HL-60/S4 treated with retinoic acid at 250 ng/mL for 4 days and 3 days (cell line): ENCODE measurements around the gene CDYL.

Experiments
- in situ Hi-C: fragments of 300-500 bp; cut with MboI; formaldehyde crosslinking; loops from 2 replicates; pipeline ENCODE4 v1.7.0; 2022; ENCODE audit warnings: low sequenced_read_pairs

Gene CDYL

DNA sequence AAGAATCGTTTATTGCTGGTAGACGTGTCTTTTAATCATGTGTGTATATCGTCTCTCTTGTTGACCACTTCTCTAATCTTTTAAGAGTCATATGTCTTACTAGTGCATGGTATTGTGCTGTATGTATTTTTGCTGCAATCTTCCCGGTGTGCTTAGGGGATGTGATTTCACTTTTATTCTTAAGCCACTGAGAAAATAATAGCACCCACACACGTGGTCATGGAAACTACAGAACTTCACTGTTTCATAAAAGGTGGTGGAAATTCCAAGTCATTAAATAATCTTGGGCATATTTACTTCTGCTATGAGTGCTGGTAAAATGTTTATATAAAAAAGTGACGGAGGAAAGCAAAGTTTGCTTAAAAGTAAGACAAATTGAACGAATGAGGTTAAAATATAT, 3.0 kb upstream of the CDYL start:
- in situ Hi-C loops: no loop called here

DNA sequence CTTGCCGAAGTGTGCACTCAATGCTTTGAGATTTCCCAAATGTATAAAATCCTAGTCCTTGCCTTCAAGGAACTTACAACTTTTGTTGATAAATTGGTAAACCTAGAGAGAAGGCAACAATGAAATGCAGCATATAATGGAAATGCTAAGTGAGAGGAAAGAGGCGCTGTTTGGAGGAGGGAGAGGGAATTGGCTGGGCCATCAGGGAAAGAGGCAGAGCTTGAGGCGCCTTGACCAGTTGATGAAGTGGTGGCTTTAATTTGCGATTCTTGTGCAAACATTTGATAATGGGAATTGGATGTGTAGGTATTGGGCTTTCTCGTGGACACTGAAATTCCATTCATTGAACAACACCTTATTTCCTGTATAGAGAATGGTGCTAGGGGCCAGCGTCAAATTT, 1.9 kb upstream of the CDYL start:
- in situ Hi-C loops: no loop called here

DNA sequence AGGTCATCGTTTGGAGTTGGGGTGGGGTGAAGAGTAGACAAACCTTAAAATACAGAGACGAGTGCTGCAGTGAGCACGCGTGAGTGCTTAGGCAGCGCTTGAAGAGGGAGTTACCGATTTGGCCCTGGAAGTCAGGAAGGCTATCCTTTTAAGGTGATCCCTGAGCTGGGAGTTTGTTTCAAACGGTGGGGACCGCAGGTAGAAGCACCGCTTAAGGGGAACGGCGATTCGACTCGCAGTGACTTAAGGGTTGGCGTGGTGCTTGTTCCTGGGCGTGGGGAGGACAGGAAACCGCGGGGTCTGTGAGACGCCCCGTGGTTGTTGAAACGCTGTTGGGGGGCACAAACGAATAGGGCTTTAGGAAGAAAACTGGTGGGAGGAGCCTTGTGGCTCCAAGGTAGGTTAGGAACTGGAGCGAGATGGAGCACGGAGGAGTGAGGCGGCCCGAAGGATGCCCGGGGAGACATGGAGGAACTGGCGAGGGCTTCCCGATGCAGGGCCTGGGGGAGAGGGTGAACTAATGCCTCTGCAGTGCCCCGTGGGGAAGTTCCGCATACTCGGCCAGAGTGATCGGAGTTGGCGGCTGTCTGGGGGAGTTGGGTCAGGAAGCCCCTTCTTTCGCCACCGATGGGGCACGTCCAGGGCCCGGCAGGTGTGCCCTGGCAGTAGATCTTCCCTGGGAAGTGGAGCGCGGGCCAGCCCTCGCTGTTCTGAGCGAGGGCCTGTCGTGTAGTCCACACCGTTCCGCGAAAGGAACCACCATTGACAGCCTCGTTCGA, 1.3 kb upstream of the CDYL start:
- in situ Hi-C loops: no loop called here

DNA sequence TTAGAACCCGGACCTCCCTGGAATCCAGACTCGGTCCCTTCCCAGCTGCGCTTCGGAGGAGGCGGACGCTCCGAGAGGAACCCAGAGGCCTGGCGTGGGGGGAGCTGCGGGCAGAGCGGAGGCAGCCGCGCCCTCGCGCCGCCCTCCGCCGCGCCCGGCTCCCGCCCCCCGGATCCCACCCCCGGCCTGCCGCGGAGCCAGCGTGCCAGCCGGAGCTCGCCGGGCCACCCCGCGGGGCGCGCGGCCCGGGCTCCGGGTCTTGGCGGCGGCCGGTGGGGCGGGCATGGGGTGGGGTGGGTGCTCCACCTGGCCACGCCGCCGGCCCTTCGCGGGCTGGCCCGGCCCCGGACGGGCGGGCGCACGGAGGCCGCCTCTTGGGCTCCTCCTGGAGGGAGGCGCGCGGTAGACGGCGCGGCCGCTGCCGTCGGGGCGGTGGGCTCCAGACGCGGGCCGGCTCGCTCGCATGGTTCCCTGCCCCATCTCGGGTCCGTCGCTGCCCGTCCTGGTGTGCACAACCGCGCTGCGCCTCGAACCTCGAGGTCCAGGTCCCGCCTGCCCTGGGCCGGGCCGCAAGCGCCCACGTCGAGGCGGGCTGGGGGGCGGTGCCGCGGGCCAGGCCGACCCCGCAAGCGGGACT, 592 bp upstream of the CDYL start:
- in situ Hi-C loops: no loop called here

DNA sequence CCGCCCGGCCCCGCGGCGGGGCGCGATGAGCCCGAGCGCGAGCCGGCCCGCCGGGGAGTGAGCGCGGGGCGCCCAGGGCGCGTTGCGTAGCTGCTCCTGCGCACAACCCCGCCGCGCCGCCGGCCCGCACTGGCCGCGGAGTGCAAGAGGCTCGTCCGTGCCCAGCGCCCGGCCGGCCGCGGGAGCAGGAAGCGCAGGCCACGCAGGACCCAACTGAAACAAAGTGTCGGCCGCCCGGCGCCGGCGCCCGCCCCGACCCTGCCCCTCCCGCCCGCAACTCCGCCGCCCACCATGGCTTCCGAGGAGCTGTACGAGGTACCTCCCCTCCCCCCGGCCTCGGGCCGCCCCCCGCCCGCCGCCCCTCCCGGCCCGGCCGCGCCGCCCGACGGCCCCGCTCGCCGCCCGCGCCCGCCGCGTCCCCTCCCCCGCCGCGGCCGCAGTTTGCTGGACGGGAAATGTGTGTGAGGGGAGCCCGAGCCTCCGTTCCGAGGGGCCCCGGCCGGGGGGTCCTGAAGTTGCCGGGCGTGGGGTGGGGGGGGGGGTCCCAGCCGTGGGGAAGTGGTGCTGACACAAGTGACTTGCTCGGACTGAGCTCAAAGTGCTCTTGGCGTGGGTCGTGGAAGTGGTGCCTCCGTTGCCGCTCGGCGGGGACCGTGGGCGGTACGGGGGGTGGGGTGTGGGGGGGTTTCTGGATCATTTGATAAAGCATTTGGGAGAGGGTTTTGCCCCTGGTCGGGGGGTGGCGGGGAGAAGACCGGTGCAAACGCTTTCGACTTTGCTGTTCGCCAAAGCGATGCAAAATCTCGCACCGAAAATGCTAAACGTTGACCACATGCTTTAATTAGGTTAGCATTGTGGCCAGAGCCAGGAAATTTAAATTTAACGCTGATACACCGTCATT, 539 bp downstream of the CDYL start:
- in situ Hi-C loops: no loop called here

DNA sequence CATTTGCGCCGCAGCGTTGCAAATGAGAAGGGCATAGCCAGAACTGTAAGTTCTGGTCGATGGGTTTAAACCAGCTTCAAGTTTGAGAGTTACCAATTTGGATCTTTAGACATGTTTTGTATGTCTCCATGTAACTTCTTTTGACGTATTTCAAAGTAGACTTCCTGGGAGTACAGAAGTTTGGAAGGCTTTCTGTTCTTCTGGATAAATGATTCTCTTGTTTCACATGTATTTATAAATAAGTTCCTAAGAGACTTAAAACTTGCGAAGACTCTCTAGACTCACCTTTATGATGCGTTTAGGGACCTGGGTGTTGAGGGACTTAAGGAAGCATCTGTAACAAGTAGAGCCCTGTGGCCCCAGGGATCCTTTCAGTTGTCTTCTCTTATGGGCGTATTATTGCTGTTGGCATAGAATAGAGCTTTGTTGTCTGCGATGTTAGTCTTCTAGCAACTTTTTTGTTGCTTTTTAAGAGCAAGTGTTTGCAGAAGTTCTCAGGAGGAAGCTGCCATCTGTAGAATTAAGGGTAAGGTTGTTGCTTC, 1.3 kb downstream of the CDYL start:
- in situ Hi-C loops: no loop called here

DNA sequence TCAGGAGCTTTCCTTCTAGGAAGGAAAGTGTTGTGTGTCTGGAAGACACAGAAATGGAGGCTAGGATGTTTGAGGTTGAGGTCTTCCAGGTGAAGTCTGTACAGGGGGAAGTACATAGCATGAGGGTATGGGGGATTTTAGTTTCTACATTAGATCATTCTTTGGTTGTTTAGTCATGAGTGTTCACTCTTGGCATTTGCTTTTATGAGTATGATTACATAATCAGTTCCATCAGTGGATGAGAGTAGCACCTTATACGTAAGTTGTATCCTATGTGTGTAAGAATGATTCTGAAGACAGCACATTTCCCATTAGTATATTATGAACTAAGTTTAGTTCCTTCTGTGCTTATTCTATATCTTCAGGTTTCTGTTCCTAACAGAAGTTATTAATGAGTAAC, 1.9 kb downstream of the CDYL start:
- in situ Hi-C loops: no loop called here

DNA sequence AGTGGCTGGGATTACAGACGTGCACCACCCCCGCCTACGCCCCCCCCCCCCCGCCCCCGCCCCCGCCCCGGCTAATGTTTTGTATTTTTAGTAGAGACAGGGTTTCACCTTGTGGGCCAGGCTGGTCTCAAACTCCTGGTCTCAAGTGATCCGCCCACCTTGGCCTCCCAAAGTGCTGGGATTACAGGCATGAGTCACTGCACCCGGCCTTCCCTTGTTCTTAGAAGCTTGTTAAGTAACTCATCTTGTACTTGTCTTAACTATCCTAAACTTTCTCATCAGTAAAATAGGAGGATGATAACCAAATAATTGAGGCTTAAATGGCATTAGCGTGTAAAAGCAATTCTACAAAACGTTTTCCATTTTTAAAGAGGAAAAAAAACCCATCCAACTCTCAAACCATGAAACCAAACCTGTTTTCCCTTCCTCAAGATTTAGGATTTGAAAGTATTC, 4.2 kb downstream of the CDYL start:
- in situ Hi-C loops: no loop called here

DNA sequence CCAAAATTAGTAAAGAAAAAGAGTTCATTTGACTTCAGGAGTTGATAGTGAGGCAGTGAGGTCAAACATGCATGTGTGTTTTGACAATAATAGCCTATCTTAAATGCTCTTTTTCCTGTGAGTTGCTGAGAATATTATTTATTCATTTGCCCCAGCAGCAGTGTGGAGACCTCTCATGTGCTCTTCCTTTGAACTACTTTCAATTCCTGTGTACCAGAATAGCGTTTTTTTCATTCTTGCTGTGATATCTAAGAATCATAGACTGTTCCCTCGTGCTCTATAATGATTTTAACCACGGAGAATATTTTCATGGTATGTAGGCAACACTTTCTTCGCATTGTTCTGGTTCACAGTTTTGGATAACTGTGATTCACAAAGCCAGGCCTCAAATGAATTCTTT, 5.2 kb downstream of the CDYL start:
- in situ Hi-C loops: no loop called here

DNA sequence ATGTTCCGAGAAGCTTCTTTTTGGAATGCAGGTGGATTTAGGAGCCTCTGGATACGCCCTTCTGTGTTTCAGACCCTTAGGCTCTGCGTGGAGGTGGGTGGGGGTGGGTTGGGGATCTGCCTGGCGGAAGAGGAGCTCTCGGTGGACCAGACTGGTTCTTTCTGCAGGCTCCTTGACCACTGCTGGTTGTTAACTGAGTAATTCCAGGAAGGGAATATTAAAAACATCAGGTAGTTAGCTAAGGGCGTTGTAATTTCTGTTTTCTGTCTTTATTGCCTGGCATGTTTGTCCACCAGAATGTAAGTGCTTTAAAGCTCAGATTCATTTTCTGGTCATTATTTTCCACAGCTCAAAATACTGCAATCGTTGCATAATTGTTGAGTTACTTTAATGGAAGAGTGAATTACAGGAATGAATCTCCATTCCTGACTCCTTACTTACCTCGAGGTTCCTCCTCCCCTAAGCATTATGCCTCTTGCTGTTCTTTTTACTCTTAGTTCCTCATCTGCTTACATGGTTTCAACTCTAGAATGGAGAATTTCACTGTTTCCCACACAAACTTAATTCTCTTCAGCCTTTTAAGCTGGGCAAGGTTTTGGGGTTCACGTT, 5.9 kb downstream of the CDYL start:
- in situ Hi-C loops: no loop called here

DNA sequence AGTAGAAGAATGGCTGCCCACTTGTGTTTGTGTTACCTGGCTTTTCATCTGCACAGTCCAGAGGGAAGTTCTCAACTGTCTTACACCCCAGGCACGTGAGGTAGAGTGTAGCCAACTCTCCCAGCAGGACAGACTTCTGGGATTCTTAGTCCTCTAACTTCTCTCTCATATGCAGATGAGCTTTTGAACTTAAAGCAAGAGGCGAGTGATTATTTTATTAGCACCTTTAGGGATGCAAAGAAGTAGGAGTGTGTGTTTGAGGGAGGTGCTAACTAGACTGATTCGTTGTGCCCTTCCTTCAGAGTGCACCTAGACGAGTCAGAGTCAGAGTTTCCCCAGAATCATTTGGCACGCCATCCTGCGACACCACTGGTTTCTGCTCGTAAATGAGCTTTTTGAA, 10.8 kb downstream of the CDYL start:
- in situ Hi-C loops: no loop called here

DNA sequence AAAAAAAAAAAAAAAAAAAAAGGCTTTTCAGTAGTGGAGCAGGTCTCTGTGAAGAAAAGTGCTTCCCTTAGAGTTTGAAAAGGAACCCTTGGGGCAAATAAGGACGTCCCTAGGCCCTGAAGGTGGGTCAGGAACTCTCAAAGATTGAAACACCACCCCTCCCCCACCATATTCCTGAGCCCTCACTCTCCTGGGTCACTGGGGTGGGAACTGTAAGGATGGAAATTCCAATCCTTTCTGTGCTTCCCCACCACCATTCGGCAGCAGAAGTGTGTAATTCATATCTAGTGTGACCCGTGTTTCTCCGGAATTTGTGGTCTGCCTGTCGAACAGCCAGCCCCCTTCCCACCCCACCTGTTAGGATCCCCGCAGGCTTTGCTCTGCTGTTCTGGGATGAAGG, 12.3 kb downstream of the CDYL start:
- in situ Hi-C loops: no loop called here

DNA sequence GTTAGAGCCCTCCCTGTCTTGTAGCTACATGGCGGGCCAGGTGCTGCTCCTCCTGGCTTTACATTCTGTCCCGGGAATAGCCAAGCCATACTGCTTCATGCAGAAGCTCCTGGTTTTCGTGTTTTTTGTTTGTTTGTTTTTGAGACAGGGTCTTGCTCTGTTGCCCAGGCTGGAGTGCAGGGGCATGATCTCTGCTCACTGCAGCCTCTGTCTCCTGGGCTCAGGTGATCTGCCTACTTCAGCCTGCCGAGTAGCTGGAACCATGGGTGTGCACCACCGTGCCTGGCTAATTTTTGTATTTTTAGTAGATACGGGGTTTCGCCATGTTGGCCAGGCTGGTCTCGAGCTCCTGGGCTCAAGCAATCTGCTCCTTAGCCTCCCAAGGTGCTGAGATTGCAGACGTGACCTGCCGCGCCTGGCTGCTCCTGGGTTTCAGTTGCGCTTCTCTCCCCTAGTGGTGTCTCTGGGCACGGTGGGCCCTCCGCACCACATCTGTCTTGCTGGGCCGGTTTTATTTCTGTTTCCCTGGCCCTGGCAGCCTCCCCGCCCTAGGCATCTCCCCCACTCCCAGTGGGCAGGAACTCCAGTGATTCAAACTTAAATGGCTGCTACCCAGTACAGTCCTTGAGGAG, 12.9 kb downstream of the CDYL start:
- in situ Hi-C loops: no loop called here

DNA sequence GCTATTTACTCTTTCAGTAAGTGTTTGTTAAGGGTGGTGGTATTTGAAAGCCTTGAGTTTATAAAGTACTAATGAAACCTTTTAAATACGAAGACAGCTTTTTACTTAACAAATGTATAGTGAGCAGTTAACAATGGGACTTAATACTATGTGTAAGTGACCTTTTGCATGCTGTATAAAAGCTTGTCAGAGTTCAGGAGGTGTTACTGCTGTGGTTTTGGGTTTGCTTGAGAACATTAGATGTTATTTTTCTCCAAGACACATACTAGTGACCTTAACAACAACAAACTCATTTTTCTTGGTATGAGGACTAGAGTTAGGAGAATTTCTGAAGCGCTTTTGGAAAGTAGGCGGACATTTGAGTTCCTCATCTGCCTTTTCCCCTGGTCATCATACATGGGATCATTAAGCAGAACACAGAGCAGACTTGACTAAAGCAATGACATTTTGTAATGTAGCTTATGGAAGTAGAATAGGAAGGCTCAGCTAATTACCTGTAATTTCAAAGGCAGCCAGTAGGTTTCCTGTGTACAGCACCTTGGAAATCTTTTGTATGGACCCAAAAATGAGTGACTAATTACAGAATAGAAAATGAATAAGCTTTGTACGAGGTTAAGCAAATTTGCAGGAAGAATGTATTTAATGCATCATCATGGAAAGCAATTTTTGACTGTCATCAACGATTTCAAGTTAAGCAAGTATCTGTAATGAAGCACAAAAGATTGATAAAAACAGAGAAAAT, 14.1 kb downstream of the CDYL start:
- in situ Hi-C loops: no loop called here

DNA sequence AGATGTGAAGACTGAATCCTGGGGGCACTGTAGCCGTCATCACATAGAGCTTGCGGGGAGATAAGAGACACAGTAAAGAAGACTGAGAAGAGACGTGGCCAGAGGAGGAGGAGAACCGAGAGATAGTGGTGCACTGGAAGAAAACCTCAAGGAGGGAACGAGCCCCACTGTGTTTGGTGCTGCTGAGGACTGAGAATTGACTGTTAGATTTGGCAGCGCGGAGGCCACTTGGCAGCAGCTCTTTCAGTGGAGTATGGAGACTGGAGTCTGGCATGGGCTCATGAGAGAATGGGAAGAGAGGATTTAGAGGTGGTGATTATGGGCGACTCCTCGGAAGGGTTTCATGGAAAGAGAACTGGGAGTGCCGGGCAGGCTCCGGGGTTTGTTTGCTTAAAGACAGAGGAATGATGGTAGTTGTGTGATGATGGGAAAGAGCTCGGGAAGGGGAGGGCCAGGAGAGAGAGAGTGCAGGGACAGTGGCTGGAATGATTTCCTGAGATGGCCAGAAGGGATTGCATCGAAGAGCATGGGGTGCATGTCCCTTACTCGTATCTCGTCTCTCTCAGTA, 18.0 kb downstream of the CDYL start:
- in situ Hi-C loops: no loop called here

DNA sequence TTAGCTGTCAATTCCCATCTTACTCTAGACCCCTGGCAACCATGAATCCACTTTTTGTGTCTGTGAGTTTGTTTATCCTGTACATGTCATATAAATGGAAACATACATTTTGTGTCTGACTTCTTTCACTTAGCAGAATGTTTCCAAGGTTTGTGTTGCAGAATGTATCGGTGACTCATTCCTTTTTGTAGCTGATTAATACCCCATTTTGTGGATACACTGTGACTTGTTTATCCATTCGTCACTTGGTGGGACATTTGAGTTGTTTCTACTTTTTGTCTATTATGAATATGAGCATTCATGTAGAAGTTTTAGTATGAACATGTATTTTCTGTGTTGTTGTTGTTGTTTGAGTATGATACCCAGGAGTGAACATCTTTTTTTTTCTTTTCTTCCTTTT, 21.4 kb downstream of the CDYL start:
- in situ Hi-C loops: no loop called here

DNA sequence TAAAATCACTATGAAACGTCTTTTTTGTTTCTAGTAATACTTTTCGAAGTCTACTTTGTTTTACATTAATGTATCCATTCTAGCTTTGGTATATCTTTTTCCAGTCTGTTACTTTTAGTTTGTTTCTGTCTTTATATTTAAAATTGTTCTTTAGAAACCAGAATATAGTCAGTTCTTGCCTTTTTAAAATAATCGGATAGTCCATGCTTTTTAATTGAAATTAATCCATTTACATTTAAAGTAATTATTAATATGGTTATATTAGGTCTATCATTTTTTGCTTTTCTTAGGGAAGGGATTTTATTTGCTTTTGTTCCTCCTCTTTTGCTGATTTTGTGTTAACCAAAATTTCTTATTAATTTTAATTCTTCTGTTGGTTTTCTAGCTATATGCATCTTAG, 23.7 kb downstream of the CDYL start:
- in situ Hi-C loops: no loop called here

DNA sequence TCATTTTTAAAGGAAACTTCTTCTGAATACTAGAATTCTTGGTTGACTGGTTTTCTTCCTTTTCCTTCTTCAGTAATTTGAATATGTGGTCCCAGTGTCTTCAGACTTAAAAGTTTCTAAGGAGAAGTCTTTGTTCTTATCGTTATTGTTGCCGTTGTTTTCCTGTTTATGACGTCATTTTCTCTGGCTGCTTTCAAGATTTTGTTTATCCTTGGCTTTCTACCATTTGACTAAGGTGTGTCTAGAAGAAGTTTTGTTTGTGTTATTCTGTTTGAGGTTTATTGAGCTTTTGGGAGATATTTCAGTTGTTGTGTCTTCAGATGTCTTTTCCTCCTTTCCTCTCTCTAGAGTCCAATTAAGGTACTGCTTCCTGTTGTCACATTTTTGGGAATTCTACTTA, 24.5 kb downstream of the CDYL start:
- in situ Hi-C loops: no loop called here

DNA sequence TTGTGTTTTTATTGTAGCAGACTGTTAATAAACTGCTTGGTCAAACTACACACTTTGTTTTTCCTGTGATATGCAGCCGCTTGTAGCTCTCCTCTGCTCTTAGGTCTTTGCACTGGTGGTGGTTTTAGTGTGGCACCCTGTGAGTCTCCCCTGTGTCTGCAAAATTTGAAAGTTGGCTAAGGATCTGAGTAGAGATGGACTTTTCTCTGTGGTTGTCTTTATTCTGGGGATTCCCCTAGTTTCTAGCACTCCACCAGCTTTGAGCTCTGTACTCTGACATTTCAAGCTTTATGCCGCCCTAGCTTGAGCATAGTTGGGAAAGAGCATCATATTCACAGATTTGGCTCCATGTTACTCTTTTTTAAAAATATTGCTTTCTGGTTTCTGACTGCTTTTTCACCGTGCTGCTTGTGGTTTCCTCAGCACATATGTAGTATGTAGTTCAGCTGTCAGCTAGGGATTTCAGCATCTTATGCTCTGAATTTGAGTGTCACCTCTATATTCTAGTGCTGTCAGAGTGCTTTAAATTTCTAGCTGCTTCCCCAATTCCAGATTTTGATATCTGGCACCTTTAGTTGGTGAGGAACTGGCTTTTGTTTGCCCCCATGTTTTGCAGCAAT, 25.4 kb downstream of the CDYL start:
- in situ Hi-C loops: no loop called here
